Measurements from ENCODE around the gene SCNN1A.

The SCNN1A gene

DNA sequence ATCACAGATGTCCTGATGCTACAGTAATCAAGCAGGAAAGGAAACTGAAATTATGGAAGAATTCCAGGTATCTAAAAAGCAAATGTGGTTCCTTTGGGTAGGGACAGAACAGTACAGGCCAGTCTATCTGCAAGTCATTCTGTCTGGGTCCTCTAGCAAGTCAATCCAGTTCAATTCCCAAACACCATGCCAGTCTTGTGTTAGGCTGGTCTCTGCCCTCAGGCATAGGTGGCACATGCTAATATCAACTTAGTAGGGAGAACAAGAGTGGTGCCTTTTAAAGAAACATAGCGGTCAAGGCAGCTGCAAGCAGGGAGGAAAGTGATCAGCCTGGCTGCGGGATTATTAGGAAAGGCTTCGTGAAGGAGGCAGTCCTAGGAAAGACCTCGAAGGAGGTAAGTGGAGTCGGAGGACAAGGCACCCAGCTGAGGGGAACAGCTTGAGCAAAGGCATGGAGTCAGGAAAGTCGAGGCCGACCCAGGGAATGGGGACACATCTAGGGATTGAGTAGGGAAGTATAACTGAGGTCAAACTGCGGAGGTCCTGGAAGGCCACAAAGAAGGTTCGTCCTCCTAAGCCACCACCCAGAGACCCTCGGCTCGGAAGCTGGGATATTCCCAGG lies 68.7 kb downstream of the SCNN1A start:
- FAIRE-seq, result no peak
- DNase-seq (ENCODE audit: insufficient read length), result no peak
- TF ChIP-seq POLR2AphosphoS5 (IDR thresholded peaks at IDR 0.05; ENCODE audit: low read depth, low read length) (no peak), POLR2A (IDR thresholded peaks at IDR 0.05; ENCODE audit: low read depth, low read length) (no peak), TAF1 (IDR thresholded peaks at IDR 0.05; ENCODE audit: borderline replicate concordance, low read depth, low read length) (no peak)

DNA sequence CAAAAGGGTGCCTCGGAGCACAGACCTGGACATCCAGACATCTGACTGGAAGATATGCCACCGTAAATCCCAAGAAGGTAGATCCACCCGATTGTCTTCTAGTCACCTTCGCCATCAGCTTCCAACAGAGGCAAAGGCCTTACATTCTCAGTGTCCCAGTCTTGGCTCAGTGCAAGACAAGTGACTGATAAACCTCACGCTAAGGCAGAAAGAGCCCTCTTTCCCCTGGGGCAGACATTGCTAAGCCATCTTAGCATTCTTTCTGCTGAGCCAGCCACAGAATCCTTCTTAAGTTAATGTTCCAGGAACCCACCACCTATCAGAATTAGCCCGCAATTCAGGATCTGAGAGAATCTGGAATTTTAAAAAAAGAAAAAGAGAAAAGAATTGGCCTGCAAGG lies 69.2 kb downstream of the SCNN1A start:
- FAIRE-seq (no peak), DNase-seq (ENCODE audit: insufficient read length) (no peak)
- no peak for TF ChIP-seq POLR2AphosphoS5 (IDR thresholded peaks at IDR 0.05; ENCODE audit: low read depth, low read length)
- no peak for TF ChIP-seq POLR2A (IDR thresholded peaks at IDR 0.05; ENCODE audit: low read depth, low read length)
- TF ChIP-seq TAF1 (IDR thresholded peaks at IDR 0.05; ENCODE audit: borderline replicate concordance, low read depth, low read length), result no peak

DNA sequence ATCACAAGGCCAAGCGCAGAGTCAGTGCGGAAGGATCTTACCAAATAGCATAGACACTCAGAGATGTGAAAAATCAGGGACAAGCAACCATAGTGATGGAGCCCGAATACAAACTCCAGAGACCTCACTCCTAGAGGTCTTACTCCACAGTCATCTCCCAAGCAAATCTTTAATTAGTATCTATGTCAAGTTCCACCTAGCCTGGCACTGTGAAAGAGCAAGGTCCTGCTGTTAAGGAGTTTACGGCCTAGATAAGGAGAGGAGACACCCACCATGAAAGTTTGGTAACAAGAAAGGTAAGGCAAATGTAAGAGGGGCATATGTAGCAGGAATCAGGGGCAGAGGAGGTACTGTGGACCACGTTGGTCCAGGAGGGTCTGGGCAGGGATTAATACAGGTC lies 72.3 kb downstream of the SCNN1A start:
- no peak for FAIRE-seq
- TF ChIP-seq TAF1 (IDR thresholded peaks at IDR 0.05; ENCODE audit: borderline replicate concordance, low read depth, low read length) (no peak), POLR2A (IDR thresholded peaks at IDR 0.05; ENCODE audit: low read depth, low read length) (no peak), POLR2AphosphoS5 (IDR thresholded peaks at IDR 0.05; ENCODE audit: low read depth, low read length) (no peak)
- DNase-seq (ENCODE audit: insufficient read length), result no peak

DNA sequence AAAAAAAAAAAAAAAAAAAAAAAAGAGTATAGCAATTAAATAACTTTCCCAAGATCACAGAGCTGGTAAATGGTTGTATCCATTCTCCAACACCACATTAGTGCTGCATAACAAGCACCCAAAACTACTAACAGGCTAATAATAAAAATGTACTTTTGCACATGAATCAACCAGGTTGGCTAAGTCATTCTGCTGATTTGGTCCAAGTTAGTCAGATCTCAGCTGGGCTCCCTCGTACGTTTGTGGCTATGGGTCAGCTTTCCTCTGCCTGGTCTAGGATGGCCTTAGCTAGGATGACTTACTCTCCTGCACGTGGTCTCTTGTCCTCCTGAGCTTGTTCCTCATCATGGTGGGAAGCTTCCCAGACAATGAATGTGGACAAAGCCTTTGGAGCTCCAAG lies 72.7 kb downstream of the SCNN1A start:
- no peak for DNase-seq (ENCODE audit: insufficient read length)
- TF ChIP-seq TAF1 (IDR thresholded peaks at IDR 0.05; ENCODE audit: borderline replicate concordance, low read depth, low read length), result no peak

DNA sequence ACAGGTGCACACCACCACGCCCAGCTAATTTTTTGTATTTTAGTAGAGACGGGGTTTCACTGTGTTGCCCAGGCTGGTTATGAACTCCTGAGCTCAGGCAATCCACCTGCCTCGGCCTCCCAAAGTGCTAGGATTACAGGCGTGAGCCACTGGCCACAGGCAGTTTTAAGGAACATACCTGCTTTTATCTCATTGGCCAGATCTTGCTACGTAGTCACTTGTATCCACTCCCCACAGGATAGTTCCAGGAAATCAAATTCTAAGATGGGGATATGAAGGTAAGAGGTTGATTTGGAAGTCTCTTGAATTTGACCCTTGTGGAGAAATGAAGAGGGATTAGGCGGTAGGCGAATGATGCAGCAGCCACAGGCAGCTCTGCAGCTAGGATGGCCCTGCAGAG lies 73.6 kb downstream of the SCNN1A start:
- no peak for FAIRE-seq

More for the DNA sequence above, 72.7 kb downstream of the SCNN1A start:
- FAIRE-seq, result no peak

DNA sequence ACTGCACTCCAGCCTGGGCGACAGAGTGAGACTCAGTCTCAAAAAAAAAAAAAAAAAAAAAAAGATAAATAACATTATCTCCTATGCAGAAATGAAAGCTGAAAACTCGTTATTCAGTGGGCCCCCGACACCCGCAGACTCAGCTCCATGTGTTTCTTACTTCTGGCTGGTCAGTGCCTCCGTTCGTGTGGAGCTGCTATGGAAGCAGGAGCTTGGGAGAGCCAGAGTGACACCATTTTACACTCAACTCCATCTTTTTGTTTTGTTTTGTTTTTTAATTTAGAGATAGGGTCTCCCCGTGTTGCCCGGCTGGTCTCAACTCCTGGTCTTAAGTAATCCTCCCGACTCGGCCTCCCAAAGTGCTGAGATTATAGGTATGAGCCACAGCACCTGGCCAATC lies 78.2 kb downstream of the SCNN1A start:
- TF ChIP-seq TAF1 (IDR thresholded peaks at IDR 0.05; ENCODE audit: borderline replicate concordance, low read depth, low read length) (no peak), POLR2A (IDR thresholded peaks at IDR 0.05; ENCODE audit: low read depth, low read length) (no peak), POLR2AphosphoS5 (IDR thresholded peaks at IDR 0.05; ENCODE audit: low read depth, low read length) (no peak)
- DNase-seq (ENCODE audit: insufficient read length), result no peak
- FAIRE-seq, result no peak

More for the DNA sequence above, 73.6 kb downstream of the SCNN1A start:
- no peak for DNase-seq (ENCODE audit: insufficient read length)
- no peak for TF ChIP-seq TAF1 (IDR thresholded peaks at IDR 0.05; ENCODE audit: borderline replicate concordance, low read depth, low read length)
- TF ChIP-seq POLR2A (IDR thresholded peaks at IDR 0.05; ENCODE audit: low read depth, low read length), result no peak
- TF ChIP-seq POLR2AphosphoS5 (IDR thresholded peaks at IDR 0.05; ENCODE audit: low read depth, low read length), result no peak

All from GM12892 (cell line).